AG04449 (cell line): ENCODE data around the gene ACAP3.
A peak's percentile ranks its signal among the peaks of the same experiment; 100 is the strongest.

Experiments
- CTCF ChIA-PET: fragments of 350-600 bp; formaldehyde crosslinking; extraction: SDS; loops from one replicate; lab custom pipeline; 2021; ENCODE audit warnings: antibody characterized with exemption; lab: Yijun Ruan, JAX
- POLR2A ChIA-PET: fragments of 400-600, 350-600 bp; formaldehyde crosslinking; extraction: SDS; loops from one replicate; lab custom pipeline; 2020; ENCODE audit warnings: antibody characterized with exemption, inconsistent platforms; lab: Yijun Ruan, JAX
- DNase-seq: peaks from one replicate; pipeline ENCODE4 v3.0.0-alpha.2; 2010; ENCODE audit warnings: low read depth, low spot score
- H3K4me3 ChIP-seq: 2 replicates; pipeline ENCODE4 v1.5.1; 2011; ENCODE audit warnings: low read depth, mild to moderate bottlenecking, control low read depth, low read length
- CTCF ChIP-seq: IDR thresholded peaks from one replicate; pipeline ENCODE4 v1.5.1; 2011; ENCODE audit warnings: mild to moderate bottlenecking, moderate library complexity, low read length, control low read depth, inconsistent platforms; ENCODE audit not compliant: insufficient read depth; ENCODE audit errors: missing control alignments

ACAP3 gene

GRCh38 chr1:1275836-1276235 lies 31.9 kb downstream of the ACAP3 start:
- no peak for TF ChIP-seq CTCF
- ChIA-PET CTCF (interaction anchor here (1.2 to 3.0 kb wide), 3 partner anchors 15 to 155 kb away, joined by 6 to 12 read pairs (median 9); no protein-coding TSS in a partner anchor), POLR2A (no interaction called here)

GRCh38 chr1:1274931-1275431 lies 32.7 kb downstream of the ACAP3 start:
- peak overlapping the region; percentile 75 for H3K4me3 ChIP-seq
- DNase-seq = no peak
- ChIA-PET CTCF (interaction anchor here (1.3 to 3.0 kb wide), 6 partner anchors 11 to 211 kb away, joined by 3 to 12 read pairs (median 4); no protein-coding TSS in a partner anchor), POLR2A (no interaction called here)
- no peak for TF ChIP-seq CTCF

More at GRCh38 chr1:1275836-1276235, 31.9 kb downstream of the ACAP3 start:
- H3K4me3 ChIP-seq = no peak overlapping the region
- no peak for DNase-seq

- POLR2A ChIA-PET = interaction anchor here (0.5 to 1.4 kb wide), 2 partner anchors 10 to 320 kb away, joined by 3 to 10 read pairs; no protein-coding TSS in a partner anchor
- no peak for DNase-seq
- CTCF ChIA-PET = interaction anchor here (1.3 to 3.0 kb wide), 6 partner anchors 10 to 211 kb away, joined by 3 to 12 read pairs (median 4); no protein-coding TSS in a partner anchor
- TF ChIP-seq CTCF = no peak
- H3K4me3 ChIP-seq = peak overlapping the region; percentile 75
These were observed 33.3 kb downstream of the ACAP3 start for GRCh38 chr1:1274299-1274930.

- ChIA-PET POLR2A (interaction anchor here (0.5 to 1.4 kb wide), 2 partner anchors 9 to 319 kb away, joined by 3 to 10 read pairs; no protein-coding TSS in a partner anchor), CTCF (interaction anchor here (1.3 to 2.2 kb wide), 5 partner anchors 9 to 210 kb away, joined by 3 to 12 read pairs (median 4); no protein-coding TSS in a partner anchor)
- peak within 1 kb of the TSS; percentile 83 for H3K4me3 ChIP-seq
- peak; percentile 47 for DNase-seq
- TF ChIP-seq CTCF = peak; percentile 11
These were observed 34.0 kb downstream of the ACAP3 start, which contains the start of gene UBE2J2 for GRCh38 chr1:1273512-1274298. TSS of gene UBE2J2 (minus strand) at chr1:1273854. CDS start at chr1:1267992, 5,862 bp downstream.

- ChIA-PET POLR2A (interaction anchor here (1.4 kb wide), 1 partner anchor 9 kb away, joined by 10 read pairs; no protein-coding TSS in a partner anchor), CTCF (interaction anchor here (1.7 kb wide), 1 partner anchor 32 kb away, joined by 5 read pairs; no protein-coding TSS in a partner anchor)
- peak overlapping the region; percentile 83 for H3K4me3 ChIP-seq
- TF ChIP-seq CTCF = no peak
- no peak for DNase-seq
These were observed 34.6 kb downstream of the ACAP3 start for GRCh38 chr1:1273209-1273511.
